Measurements from ENCODE around the gene CELF4.

The CELF4 gene

DNA sequence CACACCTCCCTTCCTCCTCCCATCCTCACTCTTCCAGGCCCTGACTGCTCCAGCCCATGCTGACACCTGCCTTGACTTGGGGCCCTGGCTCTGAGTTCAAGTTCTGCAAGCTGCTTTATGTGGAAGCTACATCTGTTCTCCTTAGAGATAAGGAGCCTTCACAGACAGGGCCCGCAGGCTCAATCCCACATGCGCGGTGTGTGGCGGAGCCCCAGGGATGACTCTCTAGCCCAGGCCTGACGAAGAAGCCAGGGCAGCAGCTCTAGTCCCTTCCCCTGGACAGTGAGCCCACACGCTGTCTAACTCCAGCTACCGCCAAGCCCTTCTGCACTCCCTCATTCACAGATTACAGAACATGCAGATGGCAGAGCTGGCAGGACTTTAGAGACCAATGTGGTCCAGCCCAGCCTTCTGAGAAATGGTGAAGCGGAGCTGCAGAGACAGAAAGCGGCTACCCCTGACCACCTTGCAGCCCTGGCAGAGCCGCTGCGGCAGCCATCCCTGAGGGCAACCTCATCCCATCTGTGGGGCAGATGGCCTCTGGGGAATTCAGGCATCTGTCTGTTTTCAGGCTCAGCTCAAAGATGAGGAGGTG lies 304.3 kb downstream of the CELF4 start:
- Histone ChIP-seq H3K4me3 (replicated peaks; ENCODE audit: low read depth, low read length) (no peak overlapping the region), H3K36me3 (ENCODE audit: control insufficient read depth, insufficient read depth, low read length) (no peaks in the 10 kb centered on the region), H3K27me3 (replicated peaks; ENCODE audit: control insufficient read depth, insufficient read depth, low read length) (no peaks in the 10 kb centered on the region; the same call in none of the 2 replicates)
- DNase-seq (ENCODE audit: extremely low read depth, insufficient read length), result no peak
- TF ChIP-seq, protein P1, sequence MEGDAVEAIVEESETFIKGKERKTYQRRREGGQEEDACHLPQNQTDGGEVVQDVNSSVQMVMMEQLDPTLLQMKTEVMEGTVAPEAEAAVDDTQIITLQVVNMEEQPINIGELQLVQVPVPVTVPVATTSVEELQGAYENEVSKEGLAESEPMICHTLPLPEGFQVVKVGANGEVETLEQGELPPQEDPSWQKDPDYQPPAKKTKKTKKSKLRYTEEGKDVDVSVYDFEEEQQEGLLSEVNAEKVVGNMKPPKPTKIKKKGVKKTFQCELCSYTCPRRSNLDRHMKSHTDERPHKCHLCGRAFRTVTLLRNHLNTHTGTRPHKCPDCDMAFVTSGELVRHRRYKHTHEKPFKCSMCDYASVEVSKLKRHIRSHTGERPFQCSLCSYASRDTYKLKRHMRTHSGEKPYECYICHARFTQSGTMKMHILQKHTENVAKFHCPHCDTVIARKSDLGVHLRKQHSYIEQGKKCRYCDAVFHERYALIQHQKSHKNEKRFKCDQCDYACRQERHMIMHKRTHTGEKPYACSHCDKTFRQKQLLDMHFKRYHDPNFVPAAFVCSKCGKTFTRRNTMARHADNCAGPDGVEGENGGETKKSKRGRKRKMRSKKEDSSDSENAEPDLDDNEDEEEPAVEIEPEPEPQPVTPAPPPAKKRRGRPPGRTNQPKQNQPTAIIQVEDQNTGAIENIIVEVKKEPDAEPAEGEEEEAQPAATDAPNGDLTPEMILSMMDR (IDR thresholded peaks at IDR 0.05; ENCODE audit: insufficient read depth, low read length, poor library complexity, severe bottlenecking), result no peak

- DNase-seq (ENCODE audit: extremely low read depth, insufficient read length), result no peak
- TF ChIP-seq, protein P1 (IDR thresholded peaks at IDR 0.05; ENCODE audit: insufficient read depth, low read length, poor library complexity, severe bottlenecking), result no peak
- Histone ChIP-seq H3K27me3 (replicated peaks; ENCODE audit: control insufficient read depth, insufficient read depth, low read length) (no peaks in the 10 kb centered on the region; the same call in none of the 2 replicates), H3K4me3 (replicated peaks; ENCODE audit: low read depth, low read length) (no peak overlapping the region), H3K36me3 (ENCODE audit: control insufficient read depth, insufficient read depth, low read length) (no peaks in the 10 kb centered on the region)
These were observed 305.1 kb downstream of the CELF4 start for GRCh38 chr18:37260367-37261093.

GRCh38 chr18:37259711-37260110 lies 305.9 kb downstream of the CELF4 start:
- TF ChIP-seq, protein P1 (IDR thresholded peaks at IDR 0.05; ENCODE audit: insufficient read depth, low read length, poor library complexity, severe bottlenecking), result no peak
- no peak for DNase-seq (ENCODE audit: extremely low read depth, insufficient read length)
- H3K36me3 ChIP-seq (ENCODE audit: control insufficient read depth, insufficient read depth, low read length), result no peaks in the 10 kb centered on the region
- H3K27me3 ChIP-seq (replicated peaks; ENCODE audit: control insufficient read depth, insufficient read depth, low read length), result no peaks in the 10 kb centered on the region; the same call in none of the 2 replicates
- H3K4me3 ChIP-seq (replicated peaks; ENCODE audit: low read depth, low read length), result no peak overlapping the region

DNA sequence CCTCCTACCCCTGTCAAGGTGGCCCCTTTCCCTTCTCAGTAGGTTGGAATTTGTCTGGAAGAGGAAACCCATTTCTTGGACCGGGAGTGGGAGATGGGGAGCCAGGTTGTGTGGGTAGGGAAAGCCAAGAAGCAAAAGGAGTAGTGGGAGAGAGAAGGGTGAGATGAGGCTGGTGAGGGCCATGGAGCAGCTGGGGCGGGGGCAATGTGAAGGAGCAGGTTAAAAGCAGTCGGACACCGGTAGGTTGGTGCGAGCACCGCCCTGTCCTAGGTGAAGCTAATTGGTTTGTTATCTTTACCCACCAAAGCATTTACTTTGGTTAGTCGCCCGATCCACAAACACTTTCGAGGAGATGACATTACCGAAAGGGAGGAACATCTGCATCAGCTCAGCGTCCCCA lies 306.8 kb downstream of the CELF4 start:
- DNase-seq (ENCODE audit: extremely low read depth, insufficient read length), result no peak
- TF ChIP-seq, protein P1 (IDR thresholded peaks at IDR 0.05; ENCODE audit: insufficient read depth, low read length, poor library complexity, severe bottlenecking), result no peak
- Histone ChIP-seq H3K36me3 (ENCODE audit: control insufficient read depth, insufficient read depth, low read length) (no peaks in the 10 kb centered on the region), H3K27me3 (replicated peaks; ENCODE audit: control insufficient read depth, insufficient read depth, low read length) (no peaks in the 10 kb centered on the region; the same call in none of the 2 replicates), H3K4me3 (replicated peaks; ENCODE audit: low read depth, low read length) (no peak overlapping the region)

DNA sequence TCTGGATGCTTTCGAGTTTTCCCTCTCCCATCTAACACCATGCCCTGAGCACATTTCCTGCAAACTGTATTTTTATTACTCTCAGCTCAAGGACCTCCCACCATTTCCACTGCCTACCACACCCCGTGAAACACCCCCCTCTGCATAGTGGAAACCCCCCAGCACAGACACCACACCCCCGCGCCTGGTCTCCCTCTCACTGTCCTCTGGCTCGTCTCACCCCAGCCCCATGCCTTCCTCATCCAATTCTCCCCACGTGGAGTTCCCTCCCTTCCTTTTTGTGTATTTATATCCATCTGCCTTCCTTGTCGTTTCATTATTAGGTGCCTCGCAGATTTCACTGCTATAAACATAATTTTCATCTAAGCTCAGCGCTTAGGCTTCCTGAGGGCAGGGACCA lies 307.5 kb downstream of the CELF4 start:
- Histone ChIP-seq H3K27me3 (replicated peaks; ENCODE audit: control insufficient read depth, insufficient read depth, low read length) (no peaks in the 10 kb centered on the region; the same call in none of the 2 replicates), H3K4me3 (replicated peaks; ENCODE audit: low read depth, low read length) (no peak overlapping the region), H3K36me3 (ENCODE audit: control insufficient read depth, insufficient read depth, low read length) (no peaks in the 10 kb centered on the region)
- no peak for DNase-seq (ENCODE audit: extremely low read depth, insufficient read length)
- TF ChIP-seq, protein P1 (IDR thresholded peaks at IDR 0.05; ENCODE audit: insufficient read depth, low read length, poor library complexity, severe bottlenecking), result no peak

Data from GM06990 (cell line).